ENCODE measurements around the gene FAM170B. TPM values are rescaled to one million over a fixed set of nuclear protein-coding genes. Genes with fewer than 3 reads are reported as not detected.

FAM170B gene
- total and polyA plus RNA-seq, 2 donors (not counting 3 experiments of a cell fraction or from before 2014, with no cell fraction given) = not detected

DNA sequence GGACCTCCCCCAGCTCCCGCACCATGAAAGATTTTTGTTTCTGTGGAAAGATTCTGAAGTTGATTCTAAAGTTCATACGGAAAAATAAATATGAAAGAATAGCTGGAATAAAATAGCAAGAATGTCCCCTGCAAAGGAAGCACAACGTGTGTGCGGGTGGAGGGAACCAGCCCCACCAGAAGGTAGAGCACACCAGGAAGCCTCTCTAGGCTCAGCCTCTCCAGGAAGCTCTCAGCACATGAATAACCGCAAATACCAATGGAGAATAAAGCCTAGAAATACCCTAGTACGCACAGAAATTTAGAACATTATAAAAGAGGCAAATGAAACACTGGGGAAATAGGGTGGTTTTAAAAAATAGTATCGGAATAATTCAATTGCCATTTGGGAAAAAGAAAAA lies 24.6 kb upstream of the FAM170B start:
- no peaks in the 10 kb centered on the region for H3K79me2 ChIP-seq (ENCODE audit: control insufficient read depth, insufficient read depth, low read length)
- CTCF ChIA-PET = no interaction called here
- dilution Hi-C loops (cut with MboI; ENCODE audit: extremely low pct_ligation_motif_present, low sequenced_read_pairs) (no loop called here), intact Hi-C loops (cut with micrococcal nuclease) (no loop called here)
- TF ChIP-seq, protein P1, sequence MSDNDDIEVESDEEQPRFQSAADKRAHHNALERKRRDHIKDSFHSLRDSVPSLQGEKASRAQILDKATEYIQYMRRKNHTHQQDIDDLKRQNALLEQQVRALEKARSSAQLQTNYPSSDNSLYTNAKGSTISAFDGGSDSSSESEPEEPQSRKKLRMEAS (IDR thresholded peaks at IDR 0.05; ENCODE audit: insufficient read depth, insufficient read length) = no peak
- TF ChIP-seq, protein P2, sequence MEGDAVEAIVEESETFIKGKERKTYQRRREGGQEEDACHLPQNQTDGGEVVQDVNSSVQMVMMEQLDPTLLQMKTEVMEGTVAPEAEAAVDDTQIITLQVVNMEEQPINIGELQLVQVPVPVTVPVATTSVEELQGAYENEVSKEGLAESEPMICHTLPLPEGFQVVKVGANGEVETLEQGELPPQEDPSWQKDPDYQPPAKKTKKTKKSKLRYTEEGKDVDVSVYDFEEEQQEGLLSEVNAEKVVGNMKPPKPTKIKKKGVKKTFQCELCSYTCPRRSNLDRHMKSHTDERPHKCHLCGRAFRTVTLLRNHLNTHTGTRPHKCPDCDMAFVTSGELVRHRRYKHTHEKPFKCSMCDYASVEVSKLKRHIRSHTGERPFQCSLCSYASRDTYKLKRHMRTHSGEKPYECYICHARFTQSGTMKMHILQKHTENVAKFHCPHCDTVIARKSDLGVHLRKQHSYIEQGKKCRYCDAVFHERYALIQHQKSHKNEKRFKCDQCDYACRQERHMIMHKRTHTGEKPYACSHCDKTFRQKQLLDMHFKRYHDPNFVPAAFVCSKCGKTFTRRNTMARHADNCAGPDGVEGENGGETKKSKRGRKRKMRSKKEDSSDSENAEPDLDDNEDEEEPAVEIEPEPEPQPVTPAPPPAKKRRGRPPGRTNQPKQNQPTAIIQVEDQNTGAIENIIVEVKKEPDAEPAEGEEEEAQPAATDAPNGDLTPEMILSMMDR (IDR thresholded peaks at IDR 0.05; ENCODE audit: extremely low read depth in 1 of 2, insufficient read depth in 1 of 2, low read depth in 1 of 2, low read length in 2 of 2) = no peak
- TF ChIP-seq JUN (IDR thresholded peaks at IDR 0.05; ENCODE audit: borderline replicate concordance, insufficient read depth, insufficient read length, low read depth) (no peak), FOS (IDR thresholded peaks at IDR 0.05; ENCODE audit: borderline replicate concordance, insufficient read depth, low read length) (no peak)
- no TSS peak for BruUV-seq (replicated peaks)
- H3K36me3 ChIP-seq (ENCODE audit: control insufficient read depth in 2 of 2, extremely low read depth in 1 of 2, insufficient read depth in 2 of 2, low read length in 2 of 2) = no peaks in the 10 kb centered on the region
- no peak overlapping the region for H3K4me2 ChIP-seq (ENCODE audit: insufficient read depth, low read length)
- no peaks in the 10 kb centered on the region for H3K9me1 ChIP-seq (replicated peaks; ENCODE audit: control insufficient read depth, extremely low read depth, insufficient read depth, low read length)
- no peaks in the 10 kb centered on the region for H3K27me3 ChIP-seq (ENCODE audit: control insufficient read depth in 2 of 2, insufficient read depth in 2 of 2, low read length in 2 of 2)
- H3K9me3 ChIP-seq (replicated peaks; ENCODE audit: control insufficient read depth, insufficient read depth, low read length) = no peaks in the 10 kb centered on the region
- POLR2A ChIA-PET = no interaction called here
- no peak overlapping the region for H3K9ac ChIP-seq (replicated peaks; ENCODE audit: extremely low read depth, insufficient read depth, low read length)
- no peak for FAIRE-seq
- no peak for DNase-seq (ENCODE audit: low read depth, low spot score)
- H2AFZ ChIP-seq (ENCODE audit: low read depth, low read length) = no peak overlapping the region
- no peaks in the 10 kb centered on the region for H4K20me1 ChIP-seq (replicated peaks; ENCODE audit: control insufficient read depth, extremely low read depth, insufficient read depth, low read length)
- no peak overlapping the region for H3K4me3 ChIP-seq (replicated peaks in 1 of 3; ENCODE audit: insufficient read depth in 1 of 3, low read depth in 1 of 3, low read length in 3 of 3)
- H3K27ac ChIP-seq (ENCODE audit: insufficient read depth, low read depth, low read length) = no peak overlapping the region
- no peaks in the 10 kb centered on the region for H3K4me1 ChIP-seq (ENCODE audit: control insufficient read depth, extremely low read depth, insufficient read depth, low read length)

DNA sequence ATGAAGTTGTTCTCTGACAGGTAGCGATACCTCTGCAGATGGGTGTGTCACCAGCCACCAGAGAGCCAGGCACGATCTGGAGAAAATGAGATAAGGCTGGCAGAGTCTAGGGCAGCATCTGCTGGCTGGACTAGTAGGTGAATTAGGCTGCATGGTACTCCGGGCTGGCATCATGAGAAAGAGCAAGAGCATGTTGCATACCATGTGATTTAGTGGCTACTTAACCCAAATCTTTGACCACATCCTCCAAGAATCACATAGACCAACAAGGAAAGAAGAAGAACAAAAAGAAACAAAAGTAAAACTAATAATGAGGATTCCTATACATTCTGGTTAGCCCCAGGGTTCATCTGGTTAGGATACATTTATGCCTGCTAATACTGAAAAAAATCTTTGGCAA lies 23.4 kb upstream of the FAM170B start:
- BruUV-seq (replicated peaks) = no TSS peak
- TF ChIP-seq POLR2A (IDR thresholded peaks at IDR 0.05; ENCODE audit: low read depth, low read length) (no peak), MYC (IDR thresholded peaks at IDR 0.05; ENCODE audit: low read depth, low read length) (no peak), POLR2AphosphoS5 (IDR thresholded peaks at IDR 0.05; ENCODE audit: insufficient read depth, low read depth, low read length) (no peak), GATA2 (IDR thresholded peaks at IDR 0.05; ENCODE audit: insufficient read depth, insufficient read length, low read depth, low read length) (no peak), FOS (IDR thresholded peaks at IDR 0.05; ENCODE audit: borderline replicate concordance, insufficient read depth, low read length) (no peak), JUN (IDR thresholded peaks at IDR 0.05; ENCODE audit: borderline replicate concordance, insufficient read depth, insufficient read length, low read depth) (no peak), EZH2 (IDR thresholded peaks at IDR 0.05; ENCODE audit: borderline replicate concordance, low read depth, low read length, severe bottlenecking) (no peak)
- TF ChIP-seq, protein P2 (IDR thresholded peaks at IDR 0.05; ENCODE audit: extremely low read depth in 1 of 2, insufficient read depth in 1 of 2, low read depth in 1 of 2, low read length in 2 of 2) = no peak
- TF ChIP-seq, protein P1 (IDR thresholded peaks at IDR 0.05; ENCODE audit: insufficient read depth, insufficient read length) = no peak
- Histone ChIP-seq H3K9ac (replicated peaks; ENCODE audit: extremely low read depth, insufficient read depth, low read length) (no peak overlapping the region), H3K79me2 (ENCODE audit: control insufficient read depth, insufficient read depth, low read length) (no peaks in the 10 kb centered on the region), H3K36me3 (ENCODE audit: control insufficient read depth in 2 of 2, extremely low read depth in 1 of 2, insufficient read depth in 2 of 2, low read length in 2 of 2) (no peaks in the 10 kb centered on the region), H3K27me3 (ENCODE audit: control insufficient read depth in 2 of 2, insufficient read depth in 2 of 2, low read length in 2 of 2) (no peaks in the 10 kb centered on the region), H3K4me1 (ENCODE audit: control insufficient read depth, extremely low read depth, insufficient read depth, low read length) (no peaks in the 10 kb centered on the region), H4K20me1 (replicated peaks; ENCODE audit: control insufficient read depth, extremely low read depth, insufficient read depth, low read length) (no peaks in the 10 kb centered on the region), H3K9me1 (replicated peaks; ENCODE audit: control insufficient read depth, extremely low read depth, insufficient read depth, low read length) (no peaks in the 10 kb centered on the region), H3K4me2 (ENCODE audit: insufficient read depth, low read length) (no peak overlapping the region), H3K9me3 (replicated peaks; ENCODE audit: control insufficient read depth, insufficient read depth, low read length) (no peaks in the 10 kb centered on the region), H3K4me3 (replicated peaks in 1 of 3; ENCODE audit: insufficient read depth in 1 of 3, low read depth in 1 of 3, low read length in 3 of 3) (no peak overlapping the region), H2AFZ (ENCODE audit: low read depth, low read length) (no peak overlapping the region), H3K27ac (ENCODE audit: insufficient read depth, low read depth, low read length) (no peak overlapping the region)
- dilution Hi-C loops (cut with MboI; ENCODE audit: extremely low pct_ligation_motif_present, low sequenced_read_pairs) = no loop called here
- ChIA-PET CTCF (no interaction called here), POLR2A (no interaction called here)
- intact Hi-C loops (cut with micrococcal nuclease) = no loop called here
- FAIRE-seq = no peak
- no peak for DNase-seq (ENCODE audit: low read depth, low spot score)

All from endothelial cell of umbilical vein (primary cell).